Measurements from ENCODE around the gene IDH1.

IDH1 gene

DNA sequence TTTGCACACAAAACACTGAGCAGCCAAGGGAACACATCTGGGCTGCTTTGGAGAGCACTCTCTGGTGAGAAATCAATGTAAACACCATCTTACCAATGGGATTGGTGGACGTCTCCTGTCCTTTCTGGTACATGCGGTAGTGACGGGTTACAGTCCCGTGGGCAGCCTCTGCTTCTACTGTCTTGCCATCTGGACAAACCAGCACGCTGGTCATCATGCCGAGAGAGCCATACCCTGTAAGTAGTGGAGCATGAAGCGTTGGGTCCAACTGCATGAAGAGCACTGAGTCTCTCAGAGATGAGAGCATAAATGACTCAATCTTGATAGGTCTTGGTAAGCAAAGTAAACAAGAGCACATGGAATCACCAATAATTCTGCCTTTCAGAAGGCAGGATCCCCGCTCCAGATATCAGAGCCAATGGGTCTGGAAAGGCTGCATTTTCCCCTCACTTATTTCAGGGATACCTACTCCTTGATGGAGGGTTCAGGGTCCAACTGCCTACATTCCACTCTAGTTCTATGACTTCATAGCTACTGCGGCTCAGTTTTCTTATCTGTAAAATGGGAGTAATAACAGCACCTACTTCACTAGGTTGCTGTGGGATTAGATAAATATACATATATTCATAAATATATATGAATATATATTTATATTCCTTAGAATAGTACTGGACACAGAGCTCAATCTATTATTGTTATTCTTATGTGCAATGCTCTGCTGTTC, 14.9 kb downstream of the IDH1 start:
- H3K9ac ChIP-seq: no peak overlapping the region
- no peak overlapping the region for H3K27ac ChIP-seq
- H3K79me2 ChIP-seq (ENCODE audit: insufficient read depth, low read depth): no peaks in the 10 kb centered on the region
- no peaks in the 10 kb centered on the region for H4K20me1 ChIP-seq (ENCODE audit: insufficient read depth)
- no peak overlapping the region for H2AFZ ChIP-seq (ENCODE audit: low read depth)
- no peak overlapping the region for H3K4me2 ChIP-seq
- no peaks in the 10 kb centered on the region for H3K4me1 ChIP-seq (ENCODE audit: low read depth, poor library complexity, severe bottlenecking)
- H3K36me3 ChIP-seq (ENCODE audit: insufficient read depth): no peaks in the 10 kb centered on the region
- H3K4me3 ChIP-seq (IDR thresholded peaks at IDR 0.05; ENCODE audit: insufficient read depth, low read depth, low read length): no peak overlapping the region
- no peaks in the 10 kb centered on the region for H3K27me3 ChIP-seq (ENCODE audit: insufficient read depth, low read depth)
- TF ChIP-seq, protein P1, sequence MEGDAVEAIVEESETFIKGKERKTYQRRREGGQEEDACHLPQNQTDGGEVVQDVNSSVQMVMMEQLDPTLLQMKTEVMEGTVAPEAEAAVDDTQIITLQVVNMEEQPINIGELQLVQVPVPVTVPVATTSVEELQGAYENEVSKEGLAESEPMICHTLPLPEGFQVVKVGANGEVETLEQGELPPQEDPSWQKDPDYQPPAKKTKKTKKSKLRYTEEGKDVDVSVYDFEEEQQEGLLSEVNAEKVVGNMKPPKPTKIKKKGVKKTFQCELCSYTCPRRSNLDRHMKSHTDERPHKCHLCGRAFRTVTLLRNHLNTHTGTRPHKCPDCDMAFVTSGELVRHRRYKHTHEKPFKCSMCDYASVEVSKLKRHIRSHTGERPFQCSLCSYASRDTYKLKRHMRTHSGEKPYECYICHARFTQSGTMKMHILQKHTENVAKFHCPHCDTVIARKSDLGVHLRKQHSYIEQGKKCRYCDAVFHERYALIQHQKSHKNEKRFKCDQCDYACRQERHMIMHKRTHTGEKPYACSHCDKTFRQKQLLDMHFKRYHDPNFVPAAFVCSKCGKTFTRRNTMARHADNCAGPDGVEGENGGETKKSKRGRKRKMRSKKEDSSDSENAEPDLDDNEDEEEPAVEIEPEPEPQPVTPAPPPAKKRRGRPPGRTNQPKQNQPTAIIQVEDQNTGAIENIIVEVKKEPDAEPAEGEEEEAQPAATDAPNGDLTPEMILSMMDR (conservative IDR thresholded peaks at IDR 0.05; ENCODE audit: low read depth, low read length): no peak

DNA sequence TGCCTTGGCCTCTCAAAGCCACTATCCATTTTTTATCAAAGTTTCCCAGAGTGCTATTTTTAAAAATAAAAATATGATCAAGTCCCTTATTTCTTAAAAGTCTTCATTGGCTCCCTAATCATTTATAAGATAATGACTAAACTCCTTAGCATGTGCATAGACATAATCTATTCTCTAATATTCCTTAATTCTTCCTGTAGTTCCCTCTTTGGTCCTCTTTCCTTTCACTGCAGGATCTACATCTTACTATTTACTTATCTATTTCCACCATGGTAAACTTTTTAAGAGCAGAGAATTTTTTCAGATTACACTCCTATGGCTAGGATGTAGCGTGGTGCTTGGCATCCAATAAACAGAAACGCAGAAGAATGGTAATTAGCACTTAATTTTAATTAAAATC, 19.0 kb downstream of the IDH1 start:
- Histone ChIP-seq H3K4me3 (IDR thresholded peaks at IDR 0.05; ENCODE audit: insufficient read depth, low read depth, low read length) (no peak overlapping the region), H4K20me1 (ENCODE audit: insufficient read depth) (no peaks in the 10 kb centered on the region), H3K9ac (no peak overlapping the region), H3K27ac (no peak overlapping the region), H2AFZ (ENCODE audit: low read depth) (no peak overlapping the region), H3K4me2 (no peak overlapping the region), H3K36me3 (ENCODE audit: insufficient read depth) (no peaks in the 10 kb centered on the region), H3K27me3 (ENCODE audit: insufficient read depth, low read depth) (no peaks in the 10 kb centered on the region), H3K4me1 (ENCODE audit: low read depth, poor library complexity, severe bottlenecking) (no peaks in the 10 kb centered on the region), H3K79me2 (ENCODE audit: insufficient read depth, low read depth) (no peaks in the 10 kb centered on the region)
- TF ChIP-seq, protein P1 (conservative IDR thresholded peaks at IDR 0.05; ENCODE audit: low read depth, low read length): no peak

DNA sequence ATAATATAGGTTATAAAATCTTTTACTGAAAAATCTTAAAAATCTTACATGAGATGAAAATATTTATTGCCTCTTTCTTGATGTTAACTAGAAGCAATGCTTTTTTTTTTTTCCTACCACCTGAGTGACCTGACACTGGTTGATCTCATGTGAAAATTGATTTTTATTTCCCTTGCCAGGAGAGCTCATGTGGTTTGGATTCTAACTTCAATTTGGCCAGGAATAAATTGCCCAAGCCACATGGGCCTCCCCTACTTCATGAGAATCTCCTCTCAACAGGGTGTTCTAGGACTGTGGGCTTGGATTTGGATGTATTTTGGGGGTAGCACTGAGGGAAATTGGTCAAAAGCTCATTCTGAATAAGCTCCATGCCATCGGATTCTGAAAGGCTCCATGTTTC, 20.1 kb downstream of the IDH1 start:
- no peak overlapping the region for H2AFZ ChIP-seq (ENCODE audit: low read depth)
- no peaks in the 10 kb centered on the region for H3K36me3 ChIP-seq (ENCODE audit: insufficient read depth)
- H3K27ac ChIP-seq: no peak overlapping the region
- no peak overlapping the region for H3K4me2 ChIP-seq
- H4K20me1 ChIP-seq (ENCODE audit: insufficient read depth): no peaks in the 10 kb centered on the region
- H3K27me3 ChIP-seq (ENCODE audit: insufficient read depth, low read depth): no peaks in the 10 kb centered on the region
- no peaks in the 10 kb centered on the region for H3K79me2 ChIP-seq (ENCODE audit: insufficient read depth, low read depth)
- TF ChIP-seq, protein P1 (conservative IDR thresholded peaks at IDR 0.05; ENCODE audit: low read depth, low read length): no peak
- no peak overlapping the region for H3K4me3 ChIP-seq (IDR thresholded peaks at IDR 0.05; ENCODE audit: insufficient read depth, low read depth, low read length)
- H3K9ac ChIP-seq: no peak overlapping the region
- no peaks in the 10 kb centered on the region for H3K4me1 ChIP-seq (ENCODE audit: low read depth, poor library complexity, severe bottlenecking)

DNA sequence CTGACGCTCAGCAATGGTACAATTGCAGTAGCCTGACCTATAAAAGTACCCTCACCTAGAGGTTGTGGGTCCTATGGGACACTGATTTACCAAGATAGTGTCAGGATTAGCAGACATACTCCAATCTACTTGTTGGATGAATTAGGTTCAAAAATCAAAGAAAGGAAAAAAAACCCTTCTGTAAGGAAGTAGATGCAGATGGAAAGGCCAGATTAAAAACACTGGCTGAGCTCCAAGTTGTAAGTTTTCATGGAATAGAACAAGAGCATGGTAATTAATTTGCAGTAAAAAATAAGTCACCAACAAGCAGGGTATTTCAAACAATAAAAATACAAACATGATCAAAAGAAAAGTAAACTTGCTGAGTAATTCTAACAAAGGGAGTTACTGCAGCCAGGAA, 26.4 kb downstream of the IDH1 start:
- Histone ChIP-seq H3K27me3 (ENCODE audit: insufficient read depth, low read depth) (no peaks in the 10 kb centered on the region), H3K36me3 (ENCODE audit: insufficient read depth) (no peaks in the 10 kb centered on the region), H2AFZ (ENCODE audit: low read depth) (no peak overlapping the region), H3K9ac (no peak overlapping the region), H3K79me2 (ENCODE audit: insufficient read depth, low read depth) (no peaks in the 10 kb centered on the region), H3K4me1 (ENCODE audit: low read depth, poor library complexity, severe bottlenecking) (no peaks in the 10 kb centered on the region), H3K27ac (no peak overlapping the region), H4K20me1 (ENCODE audit: insufficient read depth) (no peaks in the 10 kb centered on the region), H3K4me2 (no peak overlapping the region), H3K4me3 (IDR thresholded peaks at IDR 0.05; ENCODE audit: insufficient read depth, low read depth, low read length) (no peak overlapping the region)
- TF ChIP-seq, protein P1 (conservative IDR thresholded peaks at IDR 0.05; ENCODE audit: low read depth, low read length): no peak
